Bronchial epithelial cell (primary cell): ENCODE results near the gene TWF1. TPM values are rescaled to one million over a fixed set of nuclear protein-coding genes. Genes with fewer than 3 reads are reported as not detected.

Source experiments
- DNase-seq: peaks from one replicate; pipeline ENCODE4 v3.0.0-alpha.2; 2010; ENCODE audit warnings: low read depth
- FAIRE-seq: peaks from 2 replicates; lab custom pipeline; 2011; peaks lifted over from hg19 to GRCh38; lab: Jason Lieb, UNC
- H3K27me3 ChIP-seq: 2 replicates; pipeline ENCODE4 v1.5.1; 2011; ENCODE audit warnings: low read length; ENCODE audit not compliant: control insufficient read depth, insufficient read depth
- H3K36me3 ChIP-seq: 2 replicates; pipeline ENCODE4 v1.5.1; 2011; ENCODE audit warnings: low read length; ENCODE audit not compliant: control insufficient read depth, insufficient read depth
- H3K4me3 ChIP-seq: 2 replicates; pipeline ENCODE4 v1.5.1; 2011; ENCODE audit warnings: mild to moderate bottlenecking, low read depth, low read length, control low read depth
- total RNA-seq: library from RNA; depleted of rRNA; stranded (reverse); fragments of >200 nt; gene quantifications from 2 replicates; pipeline ENCODE4 v1.2.1, GENCODE V29; 2014
- TF ChIP-seq, protein P1 (sequence below): IDR thresholded peaks from 2 replicates; pipeline ENCODE4 v1.5.1; 2011; ENCODE audit warnings: mild to moderate bottlenecking, moderate library complexity, low read length, control low read depth, inconsistent platforms; ENCODE audit not compliant: insufficient read depth, severe bottlenecking

TWF1 gene
- total RNA-seq, 1 donor from 2014 or later, result 146 TPM

DNA sequence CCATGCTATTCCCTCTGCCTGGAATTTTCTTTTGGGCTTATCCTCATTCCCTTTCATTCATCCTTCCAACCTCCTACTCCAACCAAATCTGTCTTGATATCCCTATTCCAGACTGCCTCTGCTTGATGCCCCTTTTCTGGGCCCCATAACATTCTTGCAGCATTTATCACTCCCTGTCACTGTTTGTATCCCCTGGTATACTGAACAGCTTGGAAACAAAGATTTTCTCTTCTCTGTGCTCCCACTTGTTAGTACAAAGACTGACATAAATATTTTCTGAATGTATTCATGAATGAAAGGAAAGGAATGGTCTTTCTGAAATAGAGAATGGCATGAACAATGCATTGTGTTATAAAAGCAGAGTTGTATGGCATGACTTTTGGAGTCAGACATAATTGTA lies 39.8 kb downstream of the TWF1 start:
- no peaks in the 10 kb centered on the region for H3K36me3 ChIP-seq
- no peaks in the 10 kb centered on the region for H3K27me3 ChIP-seq
- TF ChIP-seq, protein P1, sequence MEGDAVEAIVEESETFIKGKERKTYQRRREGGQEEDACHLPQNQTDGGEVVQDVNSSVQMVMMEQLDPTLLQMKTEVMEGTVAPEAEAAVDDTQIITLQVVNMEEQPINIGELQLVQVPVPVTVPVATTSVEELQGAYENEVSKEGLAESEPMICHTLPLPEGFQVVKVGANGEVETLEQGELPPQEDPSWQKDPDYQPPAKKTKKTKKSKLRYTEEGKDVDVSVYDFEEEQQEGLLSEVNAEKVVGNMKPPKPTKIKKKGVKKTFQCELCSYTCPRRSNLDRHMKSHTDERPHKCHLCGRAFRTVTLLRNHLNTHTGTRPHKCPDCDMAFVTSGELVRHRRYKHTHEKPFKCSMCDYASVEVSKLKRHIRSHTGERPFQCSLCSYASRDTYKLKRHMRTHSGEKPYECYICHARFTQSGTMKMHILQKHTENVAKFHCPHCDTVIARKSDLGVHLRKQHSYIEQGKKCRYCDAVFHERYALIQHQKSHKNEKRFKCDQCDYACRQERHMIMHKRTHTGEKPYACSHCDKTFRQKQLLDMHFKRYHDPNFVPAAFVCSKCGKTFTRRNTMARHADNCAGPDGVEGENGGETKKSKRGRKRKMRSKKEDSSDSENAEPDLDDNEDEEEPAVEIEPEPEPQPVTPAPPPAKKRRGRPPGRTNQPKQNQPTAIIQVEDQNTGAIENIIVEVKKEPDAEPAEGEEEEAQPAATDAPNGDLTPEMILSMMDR, result no peak
- DNase-seq, result peak; percentile 10
- FAIRE-seq, result no peak
- H3K4me3 ChIP-seq, result no peak overlapping the region

DNA sequence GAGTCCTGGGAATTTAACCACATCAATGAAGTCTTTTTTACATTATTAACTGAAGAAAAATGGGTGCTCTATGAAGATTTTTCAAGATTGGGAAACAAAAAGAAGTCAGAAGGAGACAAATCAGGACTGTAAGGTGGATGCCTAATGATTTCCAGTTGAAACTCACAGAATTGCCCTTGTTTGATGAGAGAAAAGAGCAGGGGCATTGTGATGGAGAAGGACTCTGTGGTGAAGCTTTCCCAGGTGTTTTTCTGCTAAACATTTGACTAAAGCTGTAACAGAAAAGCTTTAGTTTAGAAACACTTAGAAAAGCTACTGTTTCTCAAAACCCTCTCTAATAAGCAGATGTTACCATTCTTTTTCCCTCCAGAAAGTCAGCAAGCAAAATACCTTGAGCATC lies 41.6 kb downstream of the TWF1 start:
- TF ChIP-seq, protein P1, result no peak
- H3K4me3 ChIP-seq, result no peak overlapping the region
- no peaks in the 10 kb centered on the region for H3K36me3 ChIP-seq
- H3K27me3 ChIP-seq, result no peaks in the 10 kb centered on the region
- FAIRE-seq (no peak), DNase-seq (no peak)

DNA sequence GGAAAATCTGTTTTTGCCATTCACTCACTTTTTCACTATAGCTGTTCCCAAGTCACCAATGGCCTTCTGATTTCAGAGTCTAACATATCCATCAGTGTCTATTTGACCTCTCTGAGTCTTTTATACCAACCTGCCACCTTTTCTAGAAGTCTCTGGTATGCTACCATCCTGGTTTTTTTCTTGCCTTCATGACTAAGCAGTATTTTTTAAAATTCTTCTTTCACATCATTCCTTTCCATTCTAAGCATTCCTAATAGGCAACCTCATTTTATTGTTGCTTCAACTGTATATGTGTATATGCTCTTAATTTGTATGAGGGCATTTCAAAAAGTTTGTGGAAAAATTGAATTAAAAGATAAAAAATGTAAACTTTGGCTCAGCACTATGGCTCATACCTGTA lies 42.3 kb downstream of the TWF1 start:
- DNase-seq, result no peak
- H3K27me3 ChIP-seq, result no peaks in the 10 kb centered on the region
- TF ChIP-seq, protein P1, result no peak
- H3K36me3 ChIP-seq, result no peaks in the 10 kb centered on the region
- FAIRE-seq, result no peak
- no peak overlapping the region for H3K4me3 ChIP-seq

DNA sequence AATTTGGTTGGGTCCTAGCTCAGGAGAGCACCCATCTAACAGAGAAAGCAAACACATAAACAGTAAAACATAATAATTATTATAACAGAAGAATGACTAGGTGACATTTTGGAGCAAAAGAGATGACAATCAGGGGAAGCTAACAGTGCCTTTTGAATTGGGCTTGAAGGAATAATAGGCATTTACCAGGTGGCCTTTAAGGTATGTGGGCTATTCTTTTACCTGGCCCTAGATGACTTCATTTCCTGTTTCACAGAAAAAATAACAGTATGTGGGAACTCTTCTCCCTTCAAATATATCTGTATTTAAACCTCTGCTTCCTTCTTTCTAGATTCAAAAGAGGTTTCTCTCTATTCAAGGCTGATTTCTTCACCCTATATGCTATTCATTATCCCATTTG lies 43.5 kb downstream of the TWF1 start:
- FAIRE-seq, result no peak
- TF ChIP-seq, protein P1, result no peak
- Histone ChIP-seq H3K4me3 (no peak overlapping the region), H3K27me3 (no peaks in the 10 kb centered on the region), H3K36me3 (no peaks in the 10 kb centered on the region)
- peak; percentile 26 for DNase-seq

DNA sequence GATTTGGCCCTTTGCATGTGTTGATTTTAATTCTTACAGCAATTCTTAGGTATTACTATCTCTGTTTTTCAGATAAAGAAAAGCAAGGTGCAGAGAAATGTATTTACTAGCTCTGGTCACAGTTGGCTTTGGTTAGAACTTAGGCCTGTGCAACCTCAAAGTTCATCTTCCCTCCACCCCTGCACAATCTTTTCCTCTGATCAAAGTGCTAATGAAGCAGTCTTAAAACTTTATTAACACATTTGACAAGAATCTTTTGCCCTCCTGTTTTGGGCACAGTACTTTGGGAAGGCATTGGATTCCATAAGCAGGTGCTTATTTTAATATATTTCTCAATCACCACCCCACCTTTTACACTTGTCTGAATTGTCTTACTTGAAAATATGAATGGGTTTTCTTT lies 44.6 kb downstream of the TWF1 start:
- TF ChIP-seq, protein P1, result no peak
- no peak overlapping the region for H3K4me3 ChIP-seq

DNA sequence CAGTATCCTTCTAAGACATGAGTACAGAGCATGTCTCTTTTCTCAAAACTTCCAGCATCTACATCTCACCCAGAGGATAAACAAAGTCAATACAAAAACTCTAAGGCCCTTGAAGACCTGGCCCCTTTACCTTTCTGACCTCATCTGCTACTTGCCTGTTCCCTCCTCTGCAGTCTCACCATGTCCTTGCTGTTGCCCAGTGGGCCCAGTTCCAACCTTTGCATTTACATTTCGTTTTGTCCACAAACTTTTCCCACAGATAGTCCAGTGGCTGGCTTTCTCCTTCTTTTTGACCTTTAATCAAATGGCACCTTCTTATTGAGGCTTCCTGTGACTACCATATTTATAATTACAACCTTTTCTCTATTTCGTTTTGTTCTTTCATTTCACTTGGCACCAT lies 45.7 kb downstream of the TWF1 start:
- no peak for FAIRE-seq
- H3K27me3 ChIP-seq, result no peaks in the 10 kb centered on the region
- no peak for DNase-seq
- H3K4me3 ChIP-seq, result no peak overlapping the region
- TF ChIP-seq, protein P1, result no peak
- no peaks in the 10 kb centered on the region for H3K36me3 ChIP-seq

More for the DNA sequence above, 44.6 kb downstream of the TWF1 start:
- H3K36me3 ChIP-seq, result no peaks in the 10 kb centered on the region
- no peak for FAIRE-seq
- DNase-seq, result no peak
- H3K27me3 ChIP-seq, result no peaks in the 10 kb centered on the region
